Endothelial cell (in vitro differentiated cells): Measurements from ENCODE around the gene AVL9. TPM values are rescaled to one million over a fixed set of nuclear protein-coding genes. Genes with fewer than 3 reads are reported as not detected.

Source experiments
- DNase-seq: peaks from one replicate; pipeline ENCODE4 v3.0.0; 2021; ENCODE audit warnings: low spot score
- H3K27ac Mint-ChIP-seq: one replicate; pipeline ENCODE4 v1.8.0; 2021; ENCODE audit warnings: mixed read lengths, inconsistent platforms; ENCODE audit not compliant: unreplicated experiment
- H3K27me3 Mint-ChIP-seq: one replicate; pipeline ENCODE4 v1.8.0; 2021; ENCODE audit warnings: mild to moderate bottlenecking, moderate library complexity, mixed read lengths, inconsistent platforms; ENCODE audit not compliant: unreplicated experiment
- H3K36me3 Mint-ChIP-seq: one replicate; pipeline ENCODE4 v1.8.0; 2021; ENCODE audit warnings: mild to moderate bottlenecking, low read depth, mixed read lengths, inconsistent platforms; ENCODE audit not compliant: unreplicated experiment
- H3K4me1 Mint-ChIP-seq: one replicate; pipeline ENCODE4 v1.8.0; 2021; ENCODE audit warnings: mild to moderate bottlenecking, mixed read lengths, inconsistent platforms; ENCODE audit not compliant: unreplicated experiment
- H3K4me3 Mint-ChIP-seq: one replicate; pipeline ENCODE4 v1.8.0; 2021; ENCODE audit warnings: mild to moderate bottlenecking, mixed read lengths, inconsistent platforms; ENCODE audit not compliant: unreplicated experiment
- H3K9me3 Mint-ChIP-seq: one replicate; pipeline ENCODE4 v1.8.0; 2021; ENCODE audit warnings: mixed read lengths, inconsistent platforms; ENCODE audit not compliant: unreplicated experiment
- total RNA-seq: library from RNA; stranded (reverse); fragmentation: NEBNext Ultra II Directional; extraction: Animal tissue kit (Norgen Biotek cat#: 25700); gene quantifications from one replicate; pipeline ENCODE4 v1.2.1, GENCODE V29; 2021; ENCODE audit not compliant: unreplicated experiment
- TF ChIP-seq, protein P1 (sequence below): fragments of 200-600 bp; sonication (generic); IDR thresholded peaks from one replicate; pipeline ENCODE4 v1.5.0; 2021; ENCODE audit warnings: antibody characterized with exemption; ENCODE audit not compliant: unreplicated experiment

The AVL9 gene
- total RNA-seq, 1 donor from 2014 or later: 43.7 TPM

GRCh38 chr7:32515890-32516550 is 20.7 kb downstream of the AVL9 start:
- Mint-ChIP-seq H3K27me3 (peaks cover 9% of the 10 kb centered on the region), H3K27ac (peak overlapping the region; percentile 5), H3K36me3 (peaks cover 62% of the 10 kb centered on the region), H3K4me3 (no peak overlapping the region), H3K4me1 (peaks cover 27% of the 10 kb centered on the region), H3K9me3 (peaks cover 14% of the 10 kb centered on the region)
- TF ChIP-seq, protein P1, sequence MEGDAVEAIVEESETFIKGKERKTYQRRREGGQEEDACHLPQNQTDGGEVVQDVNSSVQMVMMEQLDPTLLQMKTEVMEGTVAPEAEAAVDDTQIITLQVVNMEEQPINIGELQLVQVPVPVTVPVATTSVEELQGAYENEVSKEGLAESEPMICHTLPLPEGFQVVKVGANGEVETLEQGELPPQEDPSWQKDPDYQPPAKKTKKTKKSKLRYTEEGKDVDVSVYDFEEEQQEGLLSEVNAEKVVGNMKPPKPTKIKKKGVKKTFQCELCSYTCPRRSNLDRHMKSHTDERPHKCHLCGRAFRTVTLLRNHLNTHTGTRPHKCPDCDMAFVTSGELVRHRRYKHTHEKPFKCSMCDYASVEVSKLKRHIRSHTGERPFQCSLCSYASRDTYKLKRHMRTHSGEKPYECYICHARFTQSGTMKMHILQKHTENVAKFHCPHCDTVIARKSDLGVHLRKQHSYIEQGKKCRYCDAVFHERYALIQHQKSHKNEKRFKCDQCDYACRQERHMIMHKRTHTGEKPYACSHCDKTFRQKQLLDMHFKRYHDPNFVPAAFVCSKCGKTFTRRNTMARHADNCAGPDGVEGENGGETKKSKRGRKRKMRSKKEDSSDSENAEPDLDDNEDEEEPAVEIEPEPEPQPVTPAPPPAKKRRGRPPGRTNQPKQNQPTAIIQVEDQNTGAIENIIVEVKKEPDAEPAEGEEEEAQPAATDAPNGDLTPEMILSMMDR: no peak
- no peak for DNase-seq

- Mint-ChIP-seq H3K27ac (no peak overlapping the region), H3K27me3 (peaks cover 8% of the 10 kb centered on the region), H3K4me1 (peaks cover 22% of the 10 kb centered on the region), H3K9me3 (peaks cover 18% of the 10 kb centered on the region), H3K36me3 (peaks cover 62% of the 10 kb centered on the region), H3K4me3 (peak overlapping the region; percentile 37)
- no peak for DNase-seq
- TF ChIP-seq, protein P1: no peak
Observed at GRCh38 chr7:32516551-32517100, 21.3 kb downstream of the AVL9 start.

- H3K9me3 Mint-ChIP-seq: peaks cover 18% of the 10 kb centered on the region
- DNase-seq: no peak
- no peak overlapping the region for H3K4me3 Mint-ChIP-seq
- peaks cover 4% of the 10 kb centered on the region for H3K27me3 Mint-ChIP-seq
- TF ChIP-seq, protein P1: no peak
- H3K36me3 Mint-ChIP-seq: peaks cover 65% of the 10 kb centered on the region
- peaks cover 11% of the 10 kb centered on the region for H3K4me1 Mint-ChIP-seq
- no peak overlapping the region for H3K27ac Mint-ChIP-seq
Observed at GRCh38 chr7:32518534-32519140, 23.3 kb downstream of the AVL9 start.

DNA sequence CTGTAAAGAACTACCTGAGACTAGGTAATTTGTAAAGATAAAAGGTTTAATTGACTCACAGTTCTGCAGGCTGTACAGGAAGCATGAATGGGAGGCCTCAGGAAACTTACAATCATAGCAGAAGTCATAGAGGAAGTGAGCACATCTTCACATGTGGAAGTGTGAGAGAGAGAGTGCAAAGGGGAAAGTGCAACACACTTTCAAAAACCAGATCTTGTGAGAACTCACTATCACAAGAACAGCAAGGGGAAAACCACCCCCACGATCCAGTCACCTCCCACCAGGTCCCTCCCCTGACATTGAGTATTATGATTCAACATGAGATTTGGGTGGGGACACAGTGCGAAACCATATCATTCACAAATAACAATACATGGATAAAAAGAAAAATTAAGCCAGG is 24.5 kb downstream of the AVL9 start:
- no peak for DNase-seq
- peaks cover 62% of the 10 kb centered on the region for H3K36me3 Mint-ChIP-seq
- no peak overlapping the region for H3K27ac Mint-ChIP-seq
- H3K4me3 Mint-ChIP-seq: peak overlapping the region; percentile 31
- H3K27me3 Mint-ChIP-seq: peaks cover 3% of the 10 kb centered on the region
- TF ChIP-seq, protein P1: no peak
- peaks cover 15% of the 10 kb centered on the region for H3K9me3 Mint-ChIP-seq
- H3K4me1 Mint-ChIP-seq: peaks cover 6% of the 10 kb centered on the region
